H1 (cell line): ENCODE results near the gene CD300H. TPM values are rescaled to one million over a fixed set of nuclear protein-coding genes. Genes with fewer than 3 reads are reported as not detected.

Experiments
- CTCF ChIA-PET: fragments of 300-600 bp; sonication (Branson Sonifier 250); formaldehyde crosslinking; loops from one replicate; lab custom pipeline; 2021; ENCODE audit not compliant: partially characterized antibody; lab: Charles Lee
- POLR2A ChIA-PET: fragments of 300-600 bp; sonication (Branson Sonifier 250); formaldehyde crosslinking; loops from one replicate; lab custom pipeline; 2021; ENCODE audit warnings: inconsistent platforms; ENCODE audit not compliant: partially characterized antibody; lab: Charles Lee
- DNase-seq, 2 experiments: peaks; one replicate each; pipeline versions ENCODE4 v3.0.0 to v3.0.0-alpha.2; 2010 to 2022; ENCODE audit warnings: low spot score in 2 of 2, low read depth in 1 of 2, mixed read lengths in 1 of 2
- FAIRE-seq: peaks from 2 replicates; lab custom pipeline; 2011; peaks lifted over from hg19 to GRCh38; lab: Jason Lieb, UNC
- H2AFZ ChIP-seq: 2 replicates; pipeline ENCODE4 v1.8.1; 2012; ENCODE audit warnings: low read length, inconsistent platforms
- H2AK5ac ChIP-seq: 2 replicates; pipeline ENCODE4 v1.6.1; 2013; ENCODE audit warnings: low read depth, low read length
- H2BK120ac ChIP-seq: replicated peaks from 2 replicates; pipeline ENCODE3; 2013; ENCODE audit warnings: low read depth, low read length, inconsistent platforms
- H2BK12ac ChIP-seq: 2 replicates; pipeline ENCODE4 v1.6.1; 2013; ENCODE audit warnings: low read depth, low read length
- H2BK15ac ChIP-seq: 2 replicates; pipeline ENCODE4 v1.6.1; 2013; ENCODE audit warnings: low read length
- H2BK20ac ChIP-seq: 2 replicates; pipeline ENCODE4 v1.6.1; 2013; ENCODE audit warnings: low read length
- H2BK5ac ChIP-seq: 2 replicates; pipeline ENCODE4 v1.6.1; 2013; ENCODE audit warnings: low read depth, low read length
- H3K14ac ChIP-seq: 2 replicates; pipeline ENCODE4 v1.6.1; 2013; ENCODE audit warnings: inconsistent platforms; ENCODE audit not compliant: insufficient read length
- H3K18ac ChIP-seq: 2 replicates; pipeline ENCODE4 v1.6.1; 2013; ENCODE audit warnings: low read length; ENCODE audit errors: extremely low read depth
- H3K23ac ChIP-seq: 2 replicates; pipeline ENCODE4 v1.6.1; 2013; ENCODE audit warnings: inconsistent platforms; ENCODE audit not compliant: insufficient read length
- H3K23me2 ChIP-seq: 2 replicates; pipeline ENCODE4 v1.6.1; 2013; ENCODE audit warnings: low read depth, low read length
- H3K27ac ChIP-seq: 2 replicates; pipeline ENCODE4 v1.6.1; 2011; ENCODE audit warnings: low read depth, low read length, inconsistent platforms
- H3K27me3 ChIP-seq, 4 experiments: replicated peaks in 1 of 4; 1 replicate in 1 of 4; 2 replicates in 3 of 4; pipeline versions ENCODE4 v1.6.1 to v1.8.1; 2011 to 2013; ENCODE audit warnings: low read length in 3 of 4, mild to moderate bottlenecking in 3 of 4, inconsistent platforms in 2 of 4, mixed read lengths in 2 of 4, moderate library complexity in 1 of 4; ENCODE audit not compliant: control insufficient read depth in 3 of 4, insufficient read depth in 3 of 4; ENCODE audit errors: extremely low read depth in 1 of 4
- H3K36me3 ChIP-seq, 4 experiments: 2 replicates each; pipeline versions ENCODE4 v1.6.1 to v1.8.1; 2011 to 2013; ENCODE audit warnings: mild to moderate bottlenecking in 4 of 4, low read length in 3 of 4, moderate library complexity in 2 of 4, control low read depth in 1 of 4, inconsistent platforms in 1 of 4; ENCODE audit not compliant: insufficient read depth in 4 of 4, control insufficient read depth in 2 of 4
- H3K4ac ChIP-seq: replicated peaks from 2 replicates; pipeline ENCODE3; 2013; ENCODE audit warnings: low read length, low read depth, mixed read lengths, inconsistent platforms; ENCODE audit not compliant: insufficient read length
- H3K4me1 ChIP-seq, 4 experiments: replicated peaks in 1 of 4; 1 replicate in 1 of 4; 2 replicates in 3 of 4; pipeline versions ENCODE4 v1.6.1 to v1.8.1; 2011 to 2013; ENCODE audit warnings: low read length in 3 of 4, inconsistent platforms in 2 of 4, mixed read lengths in 1 of 4; ENCODE audit not compliant: insufficient read depth in 4 of 4, control insufficient read depth in 3 of 4
- H3K4me2 ChIP-seq, 2 experiments: 2 replicates each; pipeline versions ENCODE4 v1.6.1 to v1.8.1; 2011 to 2013; ENCODE audit warnings: low read depth in 2 of 2, low read length in 2 of 2, control low read depth in 1 of 2, inconsistent platforms in 1 of 2, mild to moderate bottlenecking in 1 of 2; ENCODE audit not compliant: insufficient read depth in 1 of 2
- H3K4me3 ChIP-seq, 4 experiments: fragments of 200-600, 300-600 bp in 1 of 4; sonication (generic), shearing (Covaris generic), sonication (Bioruptor Twin) in 1 of 4; 2 replicates each; pipeline versions ENCODE4 v1.5.1 to v1.8.1; 2011 to 2016; ENCODE audit warnings: low read length in 4 of 4, low read depth in 3 of 4, control low read depth in 2 of 4, inconsistent platforms in 2 of 4, mild to moderate bottlenecking in 2 of 4, mixed read lengths in 1 of 4, moderate library complexity in 1 of 4; ENCODE audit not compliant: insufficient read depth in 2 of 4; ENCODE audit errors: extremely low read depth in 1 of 4
- H3K56ac ChIP-seq: replicated peaks from 2 replicates; pipeline ENCODE3; 2013; ENCODE audit warnings: low read depth, mild to moderate bottlenecking, mixed read lengths, low read length, inconsistent platforms; ENCODE audit not compliant: insufficient read length
- H3K79me1 ChIP-seq: 2 replicates; pipeline ENCODE4 v1.6.1; 2013; ENCODE audit warnings: low read depth, low read length, control low read depth
- H3K79me2 ChIP-seq, 2 experiments: 2 replicates each; pipeline versions ENCODE4 v1.6.1 to v1.8.1; 2012 to 2013; ENCODE audit warnings: low read length in 2 of 2, mild to moderate bottlenecking in 2 of 2, inconsistent platforms in 1 of 2; ENCODE audit not compliant: insufficient read depth in 2 of 2, control insufficient read depth in 1 of 2
- H3K9ac ChIP-seq, 4 experiments: replicated peaks in 1 of 4; 1 replicate in 1 of 4; 2 replicates in 3 of 4; pipeline versions ENCODE4 v1.6.1 to v1.8.1; 2011 to 2013; ENCODE audit warnings: low read depth in 3 of 4, low read length in 3 of 4, control low read depth in 2 of 4, mild to moderate bottlenecking in 2 of 4, moderate library complexity in 2 of 4, inconsistent platforms in 1 of 4; ENCODE audit errors: extremely low read depth in 1 of 4
- H3K9me3 ChIP-seq, 2 experiments: 2 replicates each; pipeline versions ENCODE4 v1.6.1 to v1.8.1; 2012 to 2013; ENCODE audit warnings: mild to moderate bottlenecking in 2 of 2, moderate library complexity in 2 of 2, control low read depth in 1 of 2, inconsistent platforms in 1 of 2, low read depth in 1 of 2, low read length in 1 of 2, mixed read lengths in 1 of 2; ENCODE audit not compliant: insufficient read depth in 2 of 2
- H4K20me1 ChIP-seq, 2 experiments: replicated peaks in 1 of 2; 2 replicates each; pipeline versions ENCODE3 to v1.8.1; 2011 to 2013; ENCODE audit warnings: inconsistent platforms in 2 of 2, low read length in 2 of 2, mild to moderate bottlenecking in 1 of 2; ENCODE audit not compliant: insufficient read depth in 2 of 2, control insufficient read depth in 1 of 2
- H4K5ac ChIP-seq: 2 replicates; pipeline ENCODE4 v1.6.1; 2013; ENCODE audit warnings: low read length, low read depth, mixed read lengths, inconsistent platforms; ENCODE audit not compliant: insufficient read length
- H4K8ac ChIP-seq: 2 replicates; pipeline ENCODE4 v1.8.0; 2013; ENCODE audit warnings: mild to moderate bottlenecking, moderate library complexity, low read length, inconsistent platforms; ENCODE audit not compliant: insufficient read depth; ENCODE audit errors: extremely low read depth
- H4K91ac ChIP-seq: replicated peaks from 2 replicates; pipeline ENCODE3; 2013; ENCODE audit warnings: low read length, mixed read lengths, inconsistent platforms; ENCODE audit not compliant: insufficient read length
- ASH2L ChIP-seq: fragments of 200-600, 300-600 bp; sonication (generic); IDR thresholded peaks from one replicate; pipeline ENCODE4 v1.7.1; 2017; ENCODE audit warnings: low read length
- CBX8 ChIP-seq: fragments of 300-800, 300-1000 bp; sonication (generic); IDR thresholded peaks from 2 replicates; pipeline ENCODE4 v1.7.1; 2016; ENCODE audit warnings: low read depth, low read length, borderline replicate concordance
- WGBS, 2 experiments: shearing (Covaris generic) in 1 of 2; methylation state at CpG; one replicate each; pipeline versions ENCODE4 v1.1.6 to v1.1.7; 2013 to 2015; ENCODE audit warnings: low lambda C conversion rate in 2 of 2, mixed read lengths in 2 of 2, inconsistent platforms in 1 of 2, low coverage in 1 of 2, missing lambda C conversion rate in 1 of 2; ENCODE audit not compliant: insufficient replicate concordance in 2 of 2, insufficient coverage in 1 of 2, insufficient read length in 1 of 2; ENCODE audit errors: extremely low coverage in 1 of 2, missing lambda C conversion rate in 1 of 2; 5-methylcytosine and 5-hydroxymethylcytosine counted together
- polyA plus RNA-seq, 7 experiments: library from polyadenylated mRNA; depleted of rRNA in 3 of 7; stranded (reverse) in 5 of 7; unstranded in 2 of 7; fragments of >200 nt in 5 of 7; fragments of 200-250 nt in 2 of 7; gene quantifications; 1 replicate in 5 of 7; 2 replicates in 1 of 7; 4 replicates in 1 of 7; pipeline versions ENCODE4 v1.2.1 to v1.2.3, GENCODE V29; 2011 to 2013; ENCODE audit warnings: missing spikeins in 2 of 7, mixed read lengths in 2 of 7
- total RNA-seq: library from RNA; stranded (reverse); fragmentation: NEBNext Ultra II Directional; extraction: Animal tissue kit (Norgen Biotek cat#: 25700); gene quantifications from 2 replicates; pipeline ENCODE4 v1.2.1, GENCODE V29; 2021

Gene CD300H
- total and polyA plus RNA-seq, 2 of the 8 experiments (the other 6 are each of a cell fraction or from before 2014, with no cell fraction given): not detected

GRCh38 chr17:74512036-74512435 is 55.3 kb downstream of the CD300H start:
- no peaks in the 10 kb centered on the region for H3K36me3 ChIP-seq
- peaks cover 2% of the 10 kb centered on the region; the same call in 1 of the 2 replicates for H3K23me2 ChIP-seq
- no peak overlapping the region for H2BK120ac ChIP-seq
- no peak overlapping the region for H2BK15ac ChIP-seq
- H3K56ac ChIP-seq: no peak overlapping the region
- no peak for FAIRE-seq
- no peaks in the 10 kb centered on the region for H3K79me1 ChIP-seq
- WGBS, 2 experiments: 73% methylated on average over 2 of the region's 2 CpGs; no CpG with 5 or more reads in 1 of the 2 experiments
- H3K4me1 ChIP-seq: no peaks in the 10 kb centered on the region
- no peak overlapping the region for H2BK5ac ChIP-seq
- no peak overlapping the region for H3K27ac ChIP-seq
- peaks cover 9 to 18% of the 10 kb centered on the region in 2 experiments for H3K9me3 ChIP-seq
- H3K23ac ChIP-seq: no peak overlapping the region
- no peak overlapping the region for H2AK5ac ChIP-seq
- H3K27me3 ChIP-seq: peaks cover 0 to 2% (median 0%) of the 10 kb centered on the region in 4 experiments; a peak in 1 of 7 replicates
- H4K91ac ChIP-seq: no peak overlapping the region
- no peaks in the 10 kb centered on the region for H3K79me2 ChIP-seq
- TF ChIP-seq ASH2L: no peak
- TF ChIP-seq CBX8: no peak
- TF ChIP-seq, all 59 proteins: peak for 0
- no peak for DNase-seq
- no peak overlapping the region for H3K18ac ChIP-seq
- CTCF ChIA-PET: interaction anchor here (0.6 to 1.7 kb wide), 7 partner anchors 9 to 149 kb away, joined by 3 to 7 read pairs (median 3); partner anchors contain the start of gene GPR142
- no peak overlapping the region for H4K8ac ChIP-seq
- POLR2A ChIA-PET: interaction anchor here (1.4 kb wide), 1 partner anchor 15 kb away, joined by 3 read pairs; no protein-coding TSS in a partner anchor
- no peak overlapping the region for H2BK20ac ChIP-seq
- no peak overlapping the region for H2BK12ac ChIP-seq
- H3K9ac ChIP-seq: no peak overlapping the region
- H3K14ac ChIP-seq: no peak overlapping the region
- H4K5ac ChIP-seq: no peak overlapping the region
- H3K4ac ChIP-seq: no peak overlapping the region
- H3K4me3 ChIP-seq: no peak overlapping the region
- no peaks in the 10 kb centered on the region for H4K20me1 ChIP-seq
- no peak overlapping the region for H2AFZ ChIP-seq
- H3K4me2 ChIP-seq: no peak overlapping the region

Other genes with a start within 250 kb of the CD300H start
- gene KIF19, start 241.3 kb downstream of the CD300H start, total RNA-seq: 0.36 and 0.52 TPM in 2 replicates
- gene KIF19, start 241.3 kb downstream of the CD300H start, polyA plus RNA-seq (2011; rRNA removed): 0.77 and 1.4 TPM in 2 replicates
- 7.0 and 7.8 TPM in 2 replicates for gene BTBD17, start 205.6 kb downstream of the CD300H start, total RNA-seq
- gene BTBD17, start 205.6 kb downstream of the CD300H start, polyA plus RNA-seq (2011; rRNA removed): 14.8 and 17.0 TPM in 2 replicates
- not detected in 2 replicates for gene GPR142, start 200.0 kb downstream of the CD300H start, total RNA-seq
- 0.05 and 0.11 TPM in 2 replicates for gene GPR142, start 200.0 kb downstream of the CD300H start, polyA plus RNA-seq (2011; rRNA removed)
- 17.1 and 18.3 TPM in 2 replicates for gene GPRC5C, start 135.4 kb downstream of the CD300H start, total RNA-seq
- gene GPRC5C, start 135.4 kb downstream of the CD300H start, polyA plus RNA-seq (2011; rRNA removed): 55.8 and 58.7 TPM in 2 replicates
- 0.46 and 0.52 TPM in 2 replicates for gene CD300A, start 100.9 kb downstream of the CD300H start, total RNA-seq
- gene CD300A, start 100.9 kb downstream of the CD300H start, polyA plus RNA-seq (2011; rRNA removed): 1.3 and 1.6 TPM in 2 replicates
- gene CD300LB, start 36.0 kb downstream of the CD300H start, total RNA-seq: not detected in 2 replicates
- not detected in 2 replicates for gene CD300LB, start 36.0 kb downstream of the CD300H start, polyA plus RNA-seq (2011; rRNA removed)
- gene CD300C, start 21.4 kb downstream of the CD300H start, total RNA-seq: not detected in 2 replicates
- gene CD300C, start 21.4 kb downstream of the CD300H start, polyA plus RNA-seq (2011; rRNA removed): not detected in 2 replicates
- gene CD300LD, start 24.8 kb upstream of the CD300H start, total RNA-seq: not detected in 2 replicates
- not detected in 2 replicates for gene CD300LD, start 24.8 kb upstream of the CD300H start, polyA plus RNA-seq (2011; rRNA removed)
- not detected in 2 replicates for gene CD300E, start 56.2 kb upstream of the CD300H start, total RNA-seq
- not detected in 2 replicates for gene CD300E, start 56.2 kb upstream of the CD300H start, polyA plus RNA-seq (2011; rRNA removed)
- not detected in 2 replicates for gene CD300LF, start 145.4 kb upstream of the CD300H start, total RNA-seq
- not detected in 2 replicates for gene CD300LF, start 145.4 kb upstream of the CD300H start, polyA plus RNA-seq (2011; rRNA removed)
- 5.2 and 5.5 TPM in 2 replicates for gene RAB37, start 169.7 kb upstream of the CD300H start, total RNA-seq
- gene RAB37, start 169.7 kb upstream of the CD300H start, polyA plus RNA-seq (2011; rRNA removed): 6.1 and 6.6 TPM in 2 replicates
- gene NHERF1, start 181.1 kb upstream of the CD300H start, total RNA-seq: 91.3 and 92.9 TPM in 2 replicates
- 99.2 and 140 TPM in 2 replicates for gene NHERF1, start 181.1 kb upstream of the CD300H start, polyA plus RNA-seq (2011; rRNA removed)
- 40.6 and 42.7 TPM in 2 replicates for gene NAT9, start 208.8 kb upstream of the CD300H start, total RNA-seq
- 32.3 and 42.4 TPM in 2 replicates for gene NAT9, start 208.8 kb upstream of the CD300H start, polyA plus RNA-seq (2011; rRNA removed)